ENCODE results near the gene USP50.

Gene USP50

DNA sequence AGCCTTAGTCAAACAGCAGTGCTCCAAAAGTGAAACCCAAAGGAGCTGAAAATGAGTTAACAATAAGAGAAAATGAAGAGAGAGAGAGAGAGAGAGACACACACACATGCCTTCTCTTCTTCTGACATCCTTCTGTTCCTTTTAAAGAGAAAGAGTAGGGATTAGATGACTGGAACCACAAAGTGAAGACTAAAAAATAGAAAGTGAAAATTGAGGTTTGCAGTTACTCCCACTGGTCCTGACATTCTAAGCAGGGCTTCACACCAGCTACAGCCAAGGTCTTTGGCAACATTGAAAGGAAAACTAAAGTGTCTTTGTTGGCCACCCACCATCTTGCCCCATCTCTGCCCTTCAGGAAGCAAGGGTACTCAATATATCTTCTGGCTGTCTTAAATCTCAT is 59.2 kb downstream of the USP50 start:
- H3K27me3 ChIP-seq (ENCODE audit: insufficient read depth, low read length, poor library complexity): no peaks in the 10 kb centered on the region
- H3K9ac ChIP-seq (ENCODE audit: low read length): no peak overlapping the region
- H2BK120ac ChIP-seq (ENCODE audit: low read depth, low read length): no peak overlapping the region
- no peak overlapping the region for H2BK5ac ChIP-seq (ENCODE audit: low read length)
- no peak overlapping the region for H3K18ac ChIP-seq (ENCODE audit: low read length)
- no peak overlapping the region for H3K4me2 ChIP-seq (ENCODE audit: low read length)
- H4K5ac ChIP-seq (ENCODE audit: low read length): no peak overlapping the region
- no peak overlapping the region for H3K23ac ChIP-seq (ENCODE audit: low read length)
- no peak for DNase-seq
- H3K36me3 ChIP-seq (ENCODE audit: control insufficient read depth, insufficient read depth, low read length): no peaks in the 10 kb centered on the region
- no peaks in the 10 kb centered on the region for H3K79me2 ChIP-seq (ENCODE audit: control insufficient read depth, insufficient read depth, low read length)
- H3K4ac ChIP-seq (ENCODE audit: low read depth, low read length): no peak overlapping the region
- H3K79me1 ChIP-seq (ENCODE audit: low read length): no peaks in the 10 kb centered on the region
- H3K56ac ChIP-seq (ENCODE audit: low read length): no peak overlapping the region
- no peak overlapping the region for H2BK15ac ChIP-seq (replicated peaks; ENCODE audit: low read depth)
- no peak overlapping the region for H2AK5ac ChIP-seq (ENCODE audit: low read length)
- H3K4me3 ChIP-seq (ENCODE audit: low read length): no peak overlapping the region
- H4K8ac ChIP-seq (ENCODE audit: low read depth, low read length): no peak overlapping the region
- no peak overlapping the region for H3K27ac ChIP-seq (ENCODE audit: low read depth, low read length)
- H3K4me1 ChIP-seq (ENCODE audit: control insufficient read depth, low read depth, low read length): no peaks in the 10 kb centered on the region

DNA sequence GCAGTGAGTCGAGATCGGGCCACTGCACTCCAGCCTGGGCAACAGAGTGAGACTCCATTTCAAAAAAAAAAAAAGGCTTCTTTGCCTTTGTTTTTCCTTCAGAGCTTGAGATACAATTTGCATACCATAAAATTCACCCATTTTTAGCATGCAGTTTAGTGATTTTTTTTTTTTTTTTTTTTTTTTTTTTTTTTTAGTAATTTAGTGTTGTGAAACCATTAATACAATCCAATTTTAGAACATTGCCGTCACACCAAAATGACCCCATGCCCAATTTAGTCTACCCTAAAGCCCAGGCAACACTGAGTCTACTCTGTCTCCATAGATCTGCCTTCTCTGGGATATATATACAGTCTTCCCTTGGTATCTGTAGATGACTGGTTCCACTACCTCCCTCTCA is 61.1 kb downstream of the USP50 start:
- H3K18ac ChIP-seq (ENCODE audit: low read length): no peak overlapping the region
- no CpG with 5 or more reads among the region's 3 CpGs for WGBS (ENCODE audit: extremely low coverage, insufficient coverage, low lambda C conversion rate)
- H4K5ac ChIP-seq (ENCODE audit: low read length): no peak overlapping the region
- no peak for DNase-seq
- H4K8ac ChIP-seq (ENCODE audit: low read depth, low read length): no peak overlapping the region
- no peak overlapping the region for H3K56ac ChIP-seq (ENCODE audit: low read length)
- no peaks in the 10 kb centered on the region for H3K36me3 ChIP-seq (ENCODE audit: control insufficient read depth, insufficient read depth, low read length)
- H2BK120ac ChIP-seq (ENCODE audit: low read depth, low read length): no peak overlapping the region
- no peak overlapping the region for H3K4ac ChIP-seq (ENCODE audit: low read depth, low read length)
- no peak overlapping the region for H3K4me2 ChIP-seq (ENCODE audit: low read length)
- H3K4me1 ChIP-seq (ENCODE audit: control insufficient read depth, low read depth, low read length): no peaks in the 10 kb centered on the region
- H3K4me3 ChIP-seq (ENCODE audit: low read length): no peak overlapping the region
- H2AK5ac ChIP-seq (ENCODE audit: low read length): no peak overlapping the region
- no peak overlapping the region for H3K23ac ChIP-seq (ENCODE audit: low read length)
- H3K27ac ChIP-seq (ENCODE audit: low read depth, low read length): no peak overlapping the region
- H3K79me2 ChIP-seq (ENCODE audit: control insufficient read depth, insufficient read depth, low read length): no peaks in the 10 kb centered on the region
- H3K9ac ChIP-seq (ENCODE audit: low read length): no peak overlapping the region
- H2BK15ac ChIP-seq (replicated peaks; ENCODE audit: low read depth): no peak overlapping the region
- no peak overlapping the region for H2BK5ac ChIP-seq (ENCODE audit: low read length)
- no peaks in the 10 kb centered on the region for H3K79me1 ChIP-seq (ENCODE audit: low read length)
- no peaks in the 10 kb centered on the region for H3K27me3 ChIP-seq (ENCODE audit: insufficient read depth, low read length, poor library complexity)

DNA sequence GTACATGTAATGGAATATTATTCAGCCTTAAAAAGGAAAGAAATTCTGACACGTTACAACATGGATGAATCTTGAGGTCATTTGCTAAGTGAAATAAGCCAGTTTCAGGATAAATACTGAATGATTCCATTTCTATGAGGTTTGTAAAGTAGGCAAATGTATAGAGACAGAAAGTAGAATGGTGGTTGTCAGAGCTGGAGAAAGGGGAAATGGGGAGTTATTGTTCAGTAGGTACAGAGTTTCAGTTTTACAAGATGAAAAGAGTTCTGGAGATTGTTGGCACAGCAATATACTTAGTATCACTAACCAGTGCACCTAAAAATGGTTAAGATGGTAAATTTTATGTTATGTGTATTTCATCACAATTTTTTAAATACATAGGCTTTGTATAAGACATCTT is 61.7 kb downstream of the USP50 start:
- Histone ChIP-seq H3K4me1 (ENCODE audit: control insufficient read depth, low read depth, low read length) (no peaks in the 10 kb centered on the region), H3K4me2 (ENCODE audit: low read length) (no peak overlapping the region), H3K56ac (ENCODE audit: low read length) (no peak overlapping the region), H3K9ac (ENCODE audit: low read length) (no peak overlapping the region), H4K5ac (ENCODE audit: low read length) (no peak overlapping the region), H3K79me1 (ENCODE audit: low read length) (no peaks in the 10 kb centered on the region), H2BK120ac (ENCODE audit: low read depth, low read length) (no peak overlapping the region), H3K27ac (ENCODE audit: low read depth, low read length) (no peak overlapping the region), H2BK15ac (replicated peaks; ENCODE audit: low read depth) (no peak overlapping the region), H2BK5ac (ENCODE audit: low read length) (no peak overlapping the region), H3K18ac (ENCODE audit: low read length) (no peak overlapping the region), H4K8ac (ENCODE audit: low read depth, low read length) (no peak overlapping the region), H3K4me3 (ENCODE audit: low read length) (no peak overlapping the region), H2AK5ac (ENCODE audit: low read length) (no peak overlapping the region), H3K36me3 (ENCODE audit: control insufficient read depth, insufficient read depth, low read length) (no peaks in the 10 kb centered on the region), H3K23ac (ENCODE audit: low read length) (no peak overlapping the region), H3K79me2 (ENCODE audit: control insufficient read depth, insufficient read depth, low read length) (no peaks in the 10 kb centered on the region), H3K4ac (ENCODE audit: low read depth, low read length) (no peak overlapping the region), H3K27me3 (ENCODE audit: insufficient read depth, low read length, poor library complexity) (no peaks in the 10 kb centered on the region)
- no peak for DNase-seq
- no CpG with 5 or more reads among the region's 1 CpG for WGBS (ENCODE audit: extremely low coverage, insufficient coverage, low lambda C conversion rate)

DNA sequence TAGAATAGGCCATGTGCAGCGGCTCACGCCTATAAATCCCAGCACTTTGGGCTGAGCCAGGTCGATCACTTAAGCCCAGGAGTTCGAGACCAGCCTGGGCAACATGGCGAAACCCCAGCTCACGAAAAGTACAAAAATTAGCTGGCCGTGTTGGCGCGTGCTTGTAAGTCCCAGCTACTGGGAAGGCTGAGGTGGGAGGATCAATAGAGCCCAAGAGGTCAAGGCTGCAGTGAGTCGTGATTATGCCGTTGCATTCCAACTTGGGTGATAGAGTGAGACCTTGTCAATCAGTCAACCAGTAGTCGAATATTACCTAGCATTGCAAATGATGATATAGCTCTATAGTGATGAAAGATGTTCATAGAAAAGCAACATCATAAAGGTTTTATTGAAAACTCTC is 70.3 kb downstream of the USP50 start:
- Histone ChIP-seq H3K27me3 (ENCODE audit: insufficient read depth, low read length, poor library complexity) (no peaks in the 10 kb centered on the region), H3K79me1 (ENCODE audit: low read length) (no peaks in the 10 kb centered on the region), H3K23ac (ENCODE audit: low read length) (no peak overlapping the region), H2AK5ac (ENCODE audit: low read length) (no peak overlapping the region), H2BK15ac (replicated peaks; ENCODE audit: low read depth) (no peak overlapping the region), H3K4me3 (ENCODE audit: low read length) (no peak overlapping the region), H3K56ac (ENCODE audit: low read length) (no peak overlapping the region), H3K36me3 (ENCODE audit: control insufficient read depth, insufficient read depth, low read length) (peaks cover 2% of the 10 kb centered on the region), H3K4ac (ENCODE audit: low read depth, low read length) (no peak overlapping the region), H2BK5ac (ENCODE audit: low read length) (no peak overlapping the region), H3K27ac (ENCODE audit: low read depth, low read length) (no peak overlapping the region), H3K9ac (ENCODE audit: low read length) (no peak overlapping the region), H3K18ac (ENCODE audit: low read length) (no peak overlapping the region), H4K5ac (ENCODE audit: low read length) (no peak overlapping the region), H4K8ac (ENCODE audit: low read depth, low read length) (no peak overlapping the region), H3K4me1 (ENCODE audit: control insufficient read depth, low read depth, low read length) (no peaks in the 10 kb centered on the region), H2BK120ac (ENCODE audit: low read depth, low read length) (no peak overlapping the region), H3K4me2 (ENCODE audit: low read length) (no peak overlapping the region), H3K79me2 (ENCODE audit: control insufficient read depth, insufficient read depth, low read length) (no peaks in the 10 kb centered on the region)
- WGBS (ENCODE audit: extremely low coverage, insufficient coverage, low lambda C conversion rate): no CpG with 5 or more reads among the region's 12 CpGs
- no peak for DNase-seq

DNA sequence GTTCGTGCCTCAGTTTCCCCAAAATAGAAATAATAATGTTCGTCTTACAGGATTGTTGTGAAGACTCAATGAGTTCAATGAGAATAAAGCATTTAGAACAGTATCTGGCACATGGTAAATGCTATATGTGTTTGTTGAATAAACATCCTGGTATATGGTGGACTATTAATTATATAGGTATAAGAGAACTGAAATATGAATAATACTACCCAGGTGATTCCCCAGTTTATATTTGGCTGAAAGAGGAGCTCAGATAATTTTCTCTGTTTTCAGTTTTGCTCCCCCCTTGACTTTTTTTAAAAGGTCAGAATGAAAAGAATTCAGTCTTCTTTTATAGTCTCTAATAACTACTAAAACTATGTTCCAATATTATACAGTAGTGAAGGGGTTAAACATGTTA is 75.4 kb downstream of the USP50 start:
- Histone ChIP-seq H3K4me2 (ENCODE audit: low read length) (no peak overlapping the region), H3K27ac (ENCODE audit: low read depth, low read length) (no peak overlapping the region), H3K79me1 (ENCODE audit: low read length) (no peaks in the 10 kb centered on the region), H3K4ac (ENCODE audit: low read depth, low read length) (no peak overlapping the region), H4K5ac (ENCODE audit: low read length) (no peak overlapping the region), H3K56ac (ENCODE audit: low read length) (no peak overlapping the region), H2AK5ac (ENCODE audit: low read length) (no peak overlapping the region), H3K18ac (ENCODE audit: low read length) (no peak overlapping the region), H4K8ac (ENCODE audit: low read depth, low read length) (no peak overlapping the region), H3K23ac (ENCODE audit: low read length) (no peak overlapping the region), H2BK5ac (ENCODE audit: low read length) (no peak overlapping the region), H3K79me2 (ENCODE audit: control insufficient read depth, insufficient read depth, low read length) (no peaks in the 10 kb centered on the region), H3K4me3 (ENCODE audit: low read length) (no peak overlapping the region), H3K36me3 (ENCODE audit: control insufficient read depth, insufficient read depth, low read length) (peaks cover 2% of the 10 kb centered on the region), H3K4me1 (ENCODE audit: control insufficient read depth, low read depth, low read length) (no peaks in the 10 kb centered on the region), H3K9ac (ENCODE audit: low read length) (no peak overlapping the region), H2BK120ac (ENCODE audit: low read depth, low read length) (no peak overlapping the region), H3K27me3 (ENCODE audit: insufficient read depth, low read length, poor library complexity) (no peaks in the 10 kb centered on the region), H2BK15ac (replicated peaks; ENCODE audit: low read depth) (no peak overlapping the region)
- no peak for DNase-seq
- no CpG with 5 or more reads among the region's 2 CpGs for WGBS (ENCODE audit: extremely low coverage, insufficient coverage, low lambda C conversion rate)

DNA sequence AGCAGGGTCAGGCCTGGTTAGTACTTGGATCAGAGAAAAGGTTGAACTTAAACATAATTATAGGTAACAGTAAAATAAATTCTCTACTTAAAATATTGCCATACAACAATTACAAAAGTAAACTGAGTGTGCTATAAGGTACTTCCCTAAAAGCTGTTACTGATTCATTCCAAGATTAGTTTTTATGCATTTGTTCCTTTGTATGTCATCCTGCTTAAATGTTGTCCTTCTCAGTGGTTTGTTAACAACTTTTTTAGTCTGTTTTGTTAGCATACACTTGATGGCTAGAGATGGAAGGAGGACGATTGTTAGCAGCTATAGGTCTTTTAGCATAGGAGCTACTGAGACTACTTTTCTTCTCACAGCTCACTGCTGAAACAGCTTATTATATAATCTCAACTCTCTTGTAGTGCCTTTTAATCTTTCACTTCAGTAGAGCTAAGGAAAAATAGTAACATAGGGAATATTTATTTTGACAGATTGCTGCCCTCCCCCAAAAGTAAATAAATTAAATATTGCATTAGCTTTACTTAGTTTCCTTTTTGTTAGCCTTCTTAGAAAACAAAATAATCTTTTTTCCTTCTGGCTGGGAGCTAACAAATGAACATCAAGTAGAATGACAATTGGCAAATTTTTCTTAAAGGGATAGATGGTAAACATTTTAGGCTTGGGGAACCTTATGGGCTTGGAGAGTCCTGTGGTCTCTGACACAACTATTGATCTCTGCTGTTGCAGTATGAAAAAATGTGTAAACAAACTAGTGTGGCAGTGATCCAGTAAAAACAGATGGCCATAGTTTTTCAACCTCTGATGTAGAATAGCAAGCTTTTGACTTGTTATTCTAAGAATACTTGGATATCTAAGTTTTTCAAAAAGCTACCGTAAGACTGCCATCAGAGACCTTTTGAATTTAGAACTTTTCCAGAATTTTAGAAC is 82.8 kb downstream of the USP50 start:
- Histone ChIP-seq H3K4me1 (ENCODE audit: control insufficient read depth, low read depth, low read length) (no peaks in the 10 kb centered on the region), H3K23ac (ENCODE audit: low read length) (no peak overlapping the region), H2BK5ac (ENCODE audit: low read length) (no peak overlapping the region), H3K36me3 (ENCODE audit: control insufficient read depth, insufficient read depth, low read length) (no peaks in the 10 kb centered on the region), H2AK5ac (ENCODE audit: low read length) (no peak overlapping the region), H3K9ac (ENCODE audit: low read length) (no peak overlapping the region), H3K79me2 (ENCODE audit: control insufficient read depth, insufficient read depth, low read length) (no peaks in the 10 kb centered on the region), H3K27me3 (ENCODE audit: insufficient read depth, low read length, poor library complexity) (no peaks in the 10 kb centered on the region), H4K8ac (ENCODE audit: low read depth, low read length) (no peak overlapping the region), H3K79me1 (ENCODE audit: low read length) (no peaks in the 10 kb centered on the region), H2BK120ac (ENCODE audit: low read depth, low read length) (no peak overlapping the region), H3K18ac (ENCODE audit: low read length) (no peak overlapping the region), H3K4ac (ENCODE audit: low read depth, low read length) (no peak overlapping the region), H3K4me3 (ENCODE audit: low read length) (no peak overlapping the region), H4K5ac (ENCODE audit: low read length) (no peak overlapping the region), H3K56ac (ENCODE audit: low read length) (no peak overlapping the region), H3K4me2 (ENCODE audit: low read length) (no peak overlapping the region), H2BK15ac (replicated peaks; ENCODE audit: low read depth) (no peak overlapping the region), H3K27ac (ENCODE audit: low read depth, low read length) (no peak overlapping the region)
- no CpG with 5 or more reads among the region's 2 CpGs for WGBS (ENCODE audit: extremely low coverage, insufficient coverage, low lambda C conversion rate)
- no peak for DNase-seq

Measured in mesendoderm (in vitro differentiated cells).